ENCODE measurements around the gene RUNX1. TPM values are rescaled to one million over a fixed set of nuclear protein-coding genes. Genes with fewer than 3 reads are reported as not detected.

The RUNX1 gene
- 54.2 and 59.0 TPM in 2 replicates for total RNA-seq

GRCh38 chr21:35048706-35049617 is at the start of gene RUNX1:
Gene RUNX1, minus strand, starts transcription at chr21:35049302.

Data from placental epithelial cell (primary cell).